Lower leg skin (tissue), 3 donors: ENCODE measurements around the gene GANC.

ENCODE experiments used
- POLR2A ChIP-seq, 2 donors: fragments of 450-650 bp; IDR thresholded peaks; one replicate each; pipeline ENCODE4 v1.6.1; 2016 to 2017; ENCODE audit warnings: antibody characterized with exemption in 2 of 2, mild to moderate bottlenecking in 1 of 2, moderate library complexity in 1 of 2
- TF ChIP-seq, protein P1 (sequence below), 3 donors: fragments of 450-650 bp; IDR thresholded peaks; one replicate each; pipeline ENCODE4 v1.5.1; 2016; ENCODE audit warnings: antibody characterized with exemption in 3 of 3, mild to moderate bottlenecking in 3 of 3, moderate library complexity in 2 of 3

DNA sequence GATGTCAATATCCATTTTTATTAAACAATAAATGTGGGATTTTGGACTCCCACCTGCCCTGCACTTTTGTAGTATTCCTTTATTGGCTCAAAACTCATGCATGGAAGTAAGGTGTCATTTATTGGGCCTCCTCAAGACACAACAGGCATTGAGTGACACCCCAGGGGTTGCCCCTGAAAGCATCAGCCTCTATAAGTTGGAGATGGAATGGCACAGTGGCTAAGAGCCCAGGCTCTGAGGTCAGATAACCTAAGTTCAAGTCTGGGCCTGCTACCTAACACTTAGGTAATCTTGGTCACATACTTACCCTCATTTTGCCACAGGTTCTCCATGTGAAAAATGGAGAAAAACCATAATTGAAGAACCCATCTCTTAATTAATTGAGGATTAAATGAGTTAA, 90.9 kb downstream of the GANC start:
- TF ChIP-seq, protein P1, sequence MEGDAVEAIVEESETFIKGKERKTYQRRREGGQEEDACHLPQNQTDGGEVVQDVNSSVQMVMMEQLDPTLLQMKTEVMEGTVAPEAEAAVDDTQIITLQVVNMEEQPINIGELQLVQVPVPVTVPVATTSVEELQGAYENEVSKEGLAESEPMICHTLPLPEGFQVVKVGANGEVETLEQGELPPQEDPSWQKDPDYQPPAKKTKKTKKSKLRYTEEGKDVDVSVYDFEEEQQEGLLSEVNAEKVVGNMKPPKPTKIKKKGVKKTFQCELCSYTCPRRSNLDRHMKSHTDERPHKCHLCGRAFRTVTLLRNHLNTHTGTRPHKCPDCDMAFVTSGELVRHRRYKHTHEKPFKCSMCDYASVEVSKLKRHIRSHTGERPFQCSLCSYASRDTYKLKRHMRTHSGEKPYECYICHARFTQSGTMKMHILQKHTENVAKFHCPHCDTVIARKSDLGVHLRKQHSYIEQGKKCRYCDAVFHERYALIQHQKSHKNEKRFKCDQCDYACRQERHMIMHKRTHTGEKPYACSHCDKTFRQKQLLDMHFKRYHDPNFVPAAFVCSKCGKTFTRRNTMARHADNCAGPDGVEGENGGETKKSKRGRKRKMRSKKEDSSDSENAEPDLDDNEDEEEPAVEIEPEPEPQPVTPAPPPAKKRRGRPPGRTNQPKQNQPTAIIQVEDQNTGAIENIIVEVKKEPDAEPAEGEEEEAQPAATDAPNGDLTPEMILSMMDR (IDR thresholded peaks at IDR 0.05) = no peak
- TF ChIP-seq POLR2A (IDR thresholded peaks at IDR 0.05) = no peak
